ENCODE measurements around the gene MYCBPAP. TPM values are rescaled to one million over a fixed set of nuclear protein-coding genes. Genes with fewer than 3 reads are reported as not detected.

MYCBPAP gene
- polyA plus RNA-seq, 1 experiment, result 0.17 TPM

- H3K27me3 ChIP-seq (ENCODE audit: control insufficient read depth, insufficient read depth, low read length), result peaks cover 37% of the 10 kb centered on the region
- CTCF ChIA-PET, result interaction anchor here (0.7 to 1.2 kb wide), 2 partner anchors 70 to 138 kb away, joined by 3 read pairs; no protein-coding TSS in a partner anchor
- TF ChIP-seq CTCF (IDR thresholded peaks at IDR 0.05; ENCODE audit: low read depth, low read length), result no peak
- no peak overlapping the region for H3K4me3 ChIP-seq (ENCODE audit: low read depth, low read length)
- DNase-seq (ENCODE audit: low read depth, low spot score), result no peak
- no peak overlapping the region for H3K27ac ChIP-seq (ENCODE audit: low read depth, low read length)
- H3K9me3 ChIP-seq (ENCODE audit: control insufficient read depth, insufficient read depth, low read length), result no peaks in the 10 kb centered on the region; the same call in 1 of the 2 replicates
- POLR2A ChIA-PET, result interaction anchor here (1.4 kb wide), 1 partner anchor 81 kb away, joined by 3 read pairs; no protein-coding TSS in a partner anchor
These were observed 48.6 kb downstream of the MYCBPAP start for GRCh38 chr17:50556803-50557202.

GRCh38 chr17:50557630-50558029 is 49.4 kb downstream of the MYCBPAP start:
- no peak for DNase-seq (ENCODE audit: low read depth, low spot score)
- Histone ChIP-seq H3K27ac (ENCODE audit: low read depth, low read length) (no peak overlapping the region), H3K27me3 (ENCODE audit: control insufficient read depth, insufficient read depth, low read length) (peaks cover 44% of the 10 kb centered on the region), H3K9me3 (ENCODE audit: control insufficient read depth, insufficient read depth, low read length) (no peaks in the 10 kb centered on the region; the same call in 1 of the 2 replicates), H3K4me3 (ENCODE audit: low read depth, low read length) (no peak overlapping the region)
- POLR2A ChIA-PET, result interaction anchor here (1.4 kb wide), 1 partner anchor 81 kb away, joined by 3 read pairs; no protein-coding TSS in a partner anchor
- CTCF ChIA-PET, result interaction anchor here (1.2 kb wide), 1 partner anchor 137 kb away, joined by 3 read pairs; no protein-coding TSS in a partner anchor
- TF ChIP-seq CTCF (IDR thresholded peaks at IDR 0.05; ENCODE audit: low read depth, low read length), result no peak

GRCh38 chr17:50558091-50558490 is 49.9 kb downstream of the MYCBPAP start:
- H3K27ac ChIP-seq (ENCODE audit: low read depth, low read length), result no peak overlapping the region
- ChIA-PET CTCF (no interaction called here), POLR2A (interaction anchor here (1.4 kb wide), 1 partner anchor 80 kb away, joined by 3 read pairs; no protein-coding TSS in a partner anchor)
- H3K9me3 ChIP-seq (ENCODE audit: control insufficient read depth, insufficient read depth, low read length), result no peaks in the 10 kb centered on the region; the same call in 1 of the 2 replicates
- peaks cover 48% of the 10 kb centered on the region for H3K27me3 ChIP-seq (ENCODE audit: control insufficient read depth, insufficient read depth, low read length)
- H3K4me3 ChIP-seq (ENCODE audit: low read depth, low read length), result no peak overlapping the region
- TF ChIP-seq CTCF (IDR thresholded peaks at IDR 0.05; ENCODE audit: low read depth, low read length), result no peak
- no peak for DNase-seq (ENCODE audit: low read depth, low spot score)

GRCh38 chr17:50558581-50558940 is 50.3 kb downstream of the MYCBPAP start:
- Histone ChIP-seq H3K9me3 (ENCODE audit: control insufficient read depth, insufficient read depth, low read length) (no peaks in the 10 kb centered on the region; the same call in 1 of the 2 replicates), H3K27me3 (ENCODE audit: control insufficient read depth, insufficient read depth, low read length) (peaks cover 53% of the 10 kb centered on the region), H3K4me3 (ENCODE audit: low read depth, low read length) (no peak overlapping the region), H3K27ac (ENCODE audit: low read depth, low read length) (no peak overlapping the region)
- ChIA-PET CTCF (no interaction called here), POLR2A (no interaction called here)
- no peak for DNase-seq (ENCODE audit: low read depth, low spot score)
- no peak for TF ChIP-seq CTCF (IDR thresholded peaks at IDR 0.05; ENCODE audit: low read depth, low read length)

GRCh38 chr17:50558941-50559614 is 50.8 kb downstream of the MYCBPAP start:
- Histone ChIP-seq H3K27ac (ENCODE audit: low read depth, low read length) (no peak overlapping the region), H3K27me3 (ENCODE audit: control insufficient read depth, insufficient read depth, low read length) (peaks cover 58% of the 10 kb centered on the region), H3K4me3 (ENCODE audit: low read depth, low read length) (no peak overlapping the region), H3K9me3 (ENCODE audit: control insufficient read depth, insufficient read depth, low read length) (no peaks in the 10 kb centered on the region; the same call in 1 of the 2 replicates)
- ChIA-PET POLR2A (interaction anchor here (0.6 kb wide), 1 partner anchor 897 kb away, joined by 5 read pairs; no protein-coding TSS in a partner anchor), CTCF (interaction anchor here (0.8 to 1.9 kb wide), 2 partner anchors 9 to 135 kb away, joined by 4 to 19 read pairs; no protein-coding TSS in a partner anchor)
- DNase-seq (ENCODE audit: low read depth, low spot score), result no peak
- no peak for TF ChIP-seq CTCF (IDR thresholded peaks at IDR 0.05; ENCODE audit: low read depth, low read length)
